ENCODE data around the gene KCNG2. TPM values are rescaled to one million over a fixed set of nuclear protein-coding genes. Genes with fewer than 3 reads are reported as not detected.
A peak's percentile ranks its signal among the peaks of the same experiment; 100 is the strongest.

Gene KCNG2
- total RNA-seq, 2 experiments from 2014 or later = not detected

GRCh38 chr18:79849328-79850207 is 51.8 kb downstream of the KCNG2 start:
- no peaks in the 10 kb centered on the region for H3K36me3 ChIP-seq (ENCODE audit: insufficient read depth, low read length)
- intact Hi-C loops (cut with DNase I, micrococcal nuclease) = no loop called here
- peaks cover 0 to 29% of the 10 kb centered on the region in 2 experiments for H3K9me3 ChIP-seq (ENCODE audit: control insufficient read depth in 1 of 2, insufficient read depth in 1 of 2, low read length in 2 of 2)
- no peak for TF ChIP-seq CTCF (IDR thresholded peaks at IDR 0.05)
- Mint-ChIP-seq H3K27me3 (peaks cover 6% of the 10 kb centered on the region), H3K4me1 (ENCODE audit: low read depth) (no peaks in the 10 kb centered on the region), H3K9me3 (no peaks in the 10 kb centered on the region), H3K27ac (no peak overlapping the region), H3K36me3 (ENCODE audit: low read depth) (no peaks in the 10 kb centered on the region), H3K4me3 (no peak overlapping the region)
- CTCF ChIA-PET = no interaction called here
- DNase-seq (peak in 2 of 14 experiments; percentile 9 to 17), ATAC-seq (ENCODE audit: poor library complexity) (no peak)
- POLR2A ChIA-PET = no interaction called here
- no peak overlapping the region for H3K4me3 ChIP-seq (ENCODE audit: low read length)
- no peaks in the 10 kb centered on the region for H3K4me1 ChIP-seq (ENCODE audit: insufficient read depth, low read length)
- H3K27me3 ChIP-seq (ENCODE audit: control insufficient read depth in 1 of 2, insufficient read depth in 2 of 2, low read length in 2 of 2) = no peaks in the 10 kb centered on the region
- no peak overlapping the region for H3K27ac ChIP-seq (ENCODE audit: low read depth in 1 of 2, low read length in 2 of 2)

DNA sequence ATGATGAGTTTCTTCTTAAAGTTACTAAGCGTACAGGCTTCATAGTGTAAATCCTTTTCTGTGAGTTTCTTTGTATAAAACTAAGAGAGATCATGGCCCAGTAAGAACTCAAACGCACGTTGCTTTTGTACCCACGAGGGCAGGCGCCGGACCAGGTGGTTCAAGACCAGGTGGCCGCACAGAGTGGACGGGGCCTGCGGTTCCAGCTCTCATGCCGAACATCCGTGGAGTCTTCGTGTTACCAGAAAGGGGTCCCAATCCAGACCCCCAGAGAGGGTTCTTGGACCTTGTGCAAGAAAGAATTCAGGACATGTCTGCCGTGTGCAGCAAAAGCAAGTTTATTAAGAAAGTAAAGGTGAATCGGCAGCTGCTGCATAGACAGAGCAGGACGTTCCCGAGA is 53.0 kb downstream of the KCNG2 start:
- intact Hi-C loops (cut with DNase I, micrococcal nuclease) = no loop called here
- DNase-seq (peak in 1 of 14 experiments; percentile 21), ATAC-seq (ENCODE audit: poor library complexity) (no peak)
- ChIA-PET POLR2A (no interaction called here), CTCF (no interaction called here)
- Histone ChIP-seq H3K9me3 (ENCODE audit: control insufficient read depth in 1 of 2, insufficient read depth in 1 of 2, low read length in 2 of 2) (peaks cover 0 to 29% of the 10 kb centered on the region in 2 experiments), H3K4me3 (ENCODE audit: low read length) (no peak overlapping the region), H3K27ac (ENCODE audit: low read depth in 1 of 2, low read length in 2 of 2) (no peak overlapping the region), H3K4me1 (ENCODE audit: insufficient read depth, low read length) (no peaks in the 10 kb centered on the region), H3K36me3 (ENCODE audit: insufficient read depth, low read length) (no peaks in the 10 kb centered on the region), H3K27me3 (ENCODE audit: control insufficient read depth in 1 of 2, insufficient read depth in 2 of 2, low read length in 2 of 2) (no peaks in the 10 kb centered on the region)
- no peak overlapping the region for H3K27ac Mint-ChIP-seq
- no peaks in the 10 kb centered on the region for H3K9me3 Mint-ChIP-seq
- no peaks in the 10 kb centered on the region for H3K4me1 Mint-ChIP-seq (ENCODE audit: low read depth)
- no peak for TF ChIP-seq CTCF (IDR thresholded peaks at IDR 0.05)
- H3K4me3 Mint-ChIP-seq = no peak overlapping the region
- no peaks in the 10 kb centered on the region for H3K36me3 Mint-ChIP-seq (ENCODE audit: low read depth)
- H3K27me3 Mint-ChIP-seq = peaks cover 7% of the 10 kb centered on the region

DNA sequence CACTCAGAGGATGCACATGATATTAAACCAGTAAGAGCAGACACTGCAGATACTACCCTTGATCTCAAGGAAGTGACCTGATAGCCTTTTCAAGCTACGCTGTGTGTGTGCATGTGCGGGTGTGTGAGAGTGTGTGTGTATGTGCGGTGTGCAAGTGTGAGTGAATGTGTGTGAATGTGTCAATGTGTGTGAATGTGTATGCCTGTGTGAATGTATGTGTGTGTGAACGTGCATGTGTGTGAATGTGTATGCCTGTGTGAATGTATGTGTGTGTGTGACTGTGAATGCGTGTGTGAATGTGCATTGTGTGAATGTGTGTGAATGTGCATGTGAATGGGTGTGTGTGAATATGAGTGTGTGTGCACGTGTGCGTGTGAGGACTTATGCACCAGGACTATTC is 53.8 kb downstream of the KCNG2 start:
- intact Hi-C loops (cut with DNase I, micrococcal nuclease) = no loop called here
- Mint-ChIP-seq H3K4me3 (no peak overlapping the region), H3K27ac (no peak overlapping the region), H3K36me3 (ENCODE audit: low read depth) (no peaks in the 10 kb centered on the region), H3K9me3 (no peaks in the 10 kb centered on the region), H3K4me1 (ENCODE audit: low read depth) (no peaks in the 10 kb centered on the region), H3K27me3 (peaks cover 9% of the 10 kb centered on the region)
- DNase-seq (no peak), ATAC-seq (ENCODE audit: poor library complexity) (no peak)
- no peak overlapping the region for H3K4me3 ChIP-seq (ENCODE audit: low read length)
- H3K4me1 ChIP-seq (ENCODE audit: insufficient read depth, low read length) = peaks cover 1% of the 10 kb centered on the region
- POLR2A ChIA-PET = no interaction called here
- no peaks in the 10 kb centered on the region for H3K27me3 ChIP-seq (ENCODE audit: control insufficient read depth in 1 of 2, insufficient read depth in 2 of 2, low read length in 2 of 2)
- CTCF ChIA-PET = no interaction called here
- no peak overlapping the region for H3K27ac ChIP-seq (ENCODE audit: low read depth in 1 of 2, low read length in 2 of 2)
- no peak for TF ChIP-seq CTCF (IDR thresholded peaks at IDR 0.05)
- no peaks in the 10 kb centered on the region for H3K36me3 ChIP-seq (ENCODE audit: insufficient read depth, low read length)
- H3K9me3 ChIP-seq (ENCODE audit: control insufficient read depth in 1 of 2, insufficient read depth in 1 of 2, low read length in 2 of 2) = peaks cover 0 to 29% of the 10 kb centered on the region in 2 experiments

Measured in CD4-positive, alpha-beta T cell (primary cell).